ENCODE measurements around the gene REXO1. TPM values are rescaled to one million over a fixed set of nuclear protein-coding genes. Genes with fewer than 3 reads are reported as not detected.
A peak's percentile ranks its signal among the peaks of the same experiment; 100 is the strongest.

The REXO1 gene
- total RNA-seq, 4 donors from 2014 or later, result 36.0 to 95.0 (median 56.3) TPM

GRCh38 chr19:1829958-1830357 is 18.3 kb downstream of the REXO1 start:
- TF ChIP-seq POLR2A (IDR thresholded peaks at IDR 0.05) (no peak), CTCF (IDR thresholded peaks at IDR 0.05) (no peak), POLR2AphosphoS5 (IDR thresholded peaks at IDR 0.05) (no peak), EP300 (IDR thresholded peaks at IDR 0.05; ENCODE audit: low read depth) (no peak)
- H3K27me3 ChIP-seq, result no peaks in the 10 kb centered on the region
- H3K9me3 ChIP-seq, result no peaks in the 10 kb centered on the region
- peak overlapping the region in 2 of 4 donors; percentile 10 to 29 for H3K27ac ChIP-seq
- H3K36me3 ChIP-seq, result peaks cover 0 to 10% (median 4%) of the 10 kb centered on the region in 4 donors
- in situ Hi-C loops (cut with MboI; ENCODE audit: low pct_ligation_motif_present in 1 of 4, low pct_unique_long_range_greater_than_20kb in 1 of 4, low sequenced_read_pairs in 3 of 4) (no loop called here), intact Hi-C loops (cut with DNase I; ENCODE audit: low total_unique reads) (no loop called here)
- WGBS, 2 donors (ENCODE audit: low coverage in 1 of 2), result 57% methylated on average over 11 of the region's 11 CpGs; no CpG with 5 or more reads in 1 of the 2 donors
- H3K4me1 ChIP-seq, result peaks cover 0 to 27% (median 10%) of the 10 kb centered on the region in 4 donors
- H3K4me3 ChIP-seq, result no peak overlapping the region
- no peak for DNase-seq

- Histone ChIP-seq H3K9me3 (no peaks in the 10 kb centered on the region), H3K4me1 (peaks cover 0 to 27% (median 10%) of the 10 kb centered on the region in 4 donors), H3K4me3 (no peak overlapping the region), H3K36me3 (peaks cover 0 to 10% (median 4%) of the 10 kb centered on the region in 4 donors), H3K27me3 (no peaks in the 10 kb centered on the region), H3K27ac (no peak overlapping the region)
- WGBS, 2 donors (ENCODE audit: low coverage in 1 of 2), result 91% methylated on average over 32 of the region's 57 CpGs; no CpG with 5 or more reads in 1 of the 2 donors
- intact Hi-C loops (cut with DNase I; ENCODE audit: low total_unique reads), result no loop called here
- in situ Hi-C loops (cut with MboI; ENCODE audit: low pct_ligation_motif_present in 1 of 4, low pct_unique_long_range_greater_than_20kb in 1 of 4, low sequenced_read_pairs in 3 of 4), result no loop called here
- DNase-seq, result no peak
- TF ChIP-seq EP300 (IDR thresholded peaks at IDR 0.05; ENCODE audit: low read depth) (no peak), POLR2AphosphoS5 (IDR thresholded peaks at IDR 0.05) (no peak), CTCF (IDR thresholded peaks at IDR 0.05) (no peak), POLR2A (IDR thresholded peaks at IDR 0.05) (no peak)
Observed at GRCh38 chr19:1828279-1829238, 19.7 kb downstream of the REXO1 start.

GRCh38 chr19:1827566-1828278 is 20.6 kb downstream of the REXO1 start:
- 88 to 93% methylated on average over 3 to 37 of the region's 41 CpGs for WGBS, 2 donors (ENCODE audit: low coverage in 1 of 2)
- Histone ChIP-seq H3K9me3 (no peaks in the 10 kb centered on the region), H3K36me3 (peaks cover 0 to 11% (median 5%) of the 10 kb centered on the region in 4 donors), H3K27me3 (no peaks in the 10 kb centered on the region), H3K4me3 (no peak overlapping the region), H3K4me1 (peaks cover 0 to 27% (median 10%) of the 10 kb centered on the region in 4 donors), H3K27ac (no peak overlapping the region)
- TF ChIP-seq CTCF (IDR thresholded peaks at IDR 0.05), result no peak
- no peak for TF ChIP-seq POLR2AphosphoS5 (IDR thresholded peaks at IDR 0.05)
- TF ChIP-seq EP300 (IDR thresholded peaks at IDR 0.05; ENCODE audit: low read depth), result no peak
- no peak for TF ChIP-seq POLR2A (IDR thresholded peaks at IDR 0.05)
- intact Hi-C loops (cut with DNase I; ENCODE audit: low total_unique reads), result no loop called here
- no peak for DNase-seq
- in situ Hi-C loops (cut with MboI; ENCODE audit: low pct_ligation_motif_present in 1 of 4, low pct_unique_long_range_greater_than_20kb in 1 of 4, low sequenced_read_pairs in 3 of 4), result no loop called here

All from transverse colon (tissue), 4 donors.